ENCODE measurements around the gene DCLK1.
"Not testable (repeated sequence)": the region's sequence is repeated elsewhere in the genome, so short reads cannot be mapped to it uniquely, and the experiment has no call there.

- not testable (repeated sequence) for TF ChIP-seq CTCF, POLR2A, EP300 (IDR thresholded peaks at IDR 0.05)
These were observed 60.5 kb downstream of the DCLK1 start for GRCh38 chr13:36070504-36071192.
